BE2C (cell line): Measurements from ENCODE around the gene CHRND.

ENCODE experiments used
- DNase-seq: peaks from one replicate; pipeline ENCODE4 v3.0.0-alpha.2; 2020
- H3K27me3 ChIP-seq: fragments of 250-450 bp; sonication (Bioruptor Pico); 2 replicates; pipeline ENCODE4 v1.5.1; 2020; ENCODE audit warnings: mild to moderate bottlenecking
- H3K36me3 ChIP-seq: fragments of 250-450 bp; sonication (Bioruptor Pico); 2 replicates; pipeline ENCODE4 v1.5.1; 2020; ENCODE audit warnings: mild to moderate bottlenecking
- H3K4me1 ChIP-seq: fragments of 250-450 bp; sonication (Bioruptor Pico); 2 replicates; pipeline ENCODE4 v1.5.1; 2020
- H3K4me3 ChIP-seq: 2 replicates; pipeline ENCODE4 v1.5.1; 2011; ENCODE audit warnings: low read depth, low read length
- H3K9me3 ChIP-seq: fragments of 250-450 bp; sonication (Bioruptor Pico); 2 replicates; pipeline ENCODE4 v1.5.1; 2020
- CTCF ChIP-seq: IDR thresholded peaks from 2 replicates; pipeline ENCODE4 v1.5.1; 2012; ENCODE audit warnings: mild to moderate bottlenecking, low read depth, low read length

The CHRND gene

GRCh38 chr2:232539298-232540231, 13.6 kb downstream of the CHRND start, which contains the start of gene CHRNG:
Gene CHRNG (plus strand): TSS chr2:232539692. CDS start chr2:232539748, 56 bp downstream.
- H3K27me3 ChIP-seq, result no peaks in the 10 kb centered on the region
- no peaks in the 10 kb centered on the region for H3K4me1 ChIP-seq
- no peak for TF ChIP-seq CTCF
- DNase-seq, result no peak
- no peak within 1 kb of the TSS for H3K4me3 ChIP-seq
- no peaks in the 10 kb centered on the region; the same call in 1 of the 2 replicates for H3K36me3 ChIP-seq
- no peaks in the 10 kb centered on the region for H3K9me3 ChIP-seq

GRCh38 chr2:232540441-232541041, 14.6 kb downstream of the CHRND start:
- H3K36me3 ChIP-seq, result peaks cover 3% of the 10 kb centered on the region
- DNase-seq, result no peak
- H3K4me1 ChIP-seq, result no peaks in the 10 kb centered on the region
- no peaks in the 10 kb centered on the region for H3K9me3 ChIP-seq
- TF ChIP-seq CTCF, result no peak
- H3K4me3 ChIP-seq, result no peak overlapping the region
- H3K27me3 ChIP-seq, result no peaks in the 10 kb centered on the region

GRCh38 chr2:232541195-232541960, 15.4 kb downstream of the CHRND start:
- peaks cover 3% of the 10 kb centered on the region for H3K36me3 ChIP-seq
- H3K4me1 ChIP-seq, result no peaks in the 10 kb centered on the region
- DNase-seq, result no peak
- H3K4me3 ChIP-seq, result no peak overlapping the region
- H3K27me3 ChIP-seq, result no peaks in the 10 kb centered on the region
- H3K9me3 ChIP-seq, result no peaks in the 10 kb centered on the region
- TF ChIP-seq CTCF, result no peak

- TF ChIP-seq CTCF, result no peak
These were observed 16.2 kb downstream of the CHRND start for GRCh38 chr2:232541961-232542714.

GRCh38 chr2:232542715-232543467, 16.9 kb downstream of the CHRND start:
- no peaks in the 10 kb centered on the region for H3K9me3 ChIP-seq
- H3K4me1 ChIP-seq, result no peaks in the 10 kb centered on the region
- H3K4me3 ChIP-seq, result no peak overlapping the region
- H3K36me3 ChIP-seq, result peaks cover 13% of the 10 kb centered on the region
- no peak for TF ChIP-seq CTCF
- no peaks in the 10 kb centered on the region for H3K27me3 ChIP-seq
- DNase-seq, result no peak

More at GRCh38 chr2:232541961-232542714, 16.2 kb downstream of the CHRND start:
- Histone ChIP-seq H3K4me3 (no peak overlapping the region), H3K9me3 (no peaks in the 10 kb centered on the region), H3K36me3 (peaks cover 7% of the 10 kb centered on the region), H3K4me1 (no peaks in the 10 kb centered on the region), H3K27me3 (no peaks in the 10 kb centered on the region)
- no peak for DNase-seq
